Measurements from ENCODE around the gene PIK3CD.

GRCh38 chr1:9604836-9605235, 46.7 kb upstream of the PIK3CD start:
- no peak for TF ChIP-seq CTCF (IDR thresholded peaks at IDR 0.05; ENCODE audit: low read depth, low read length, poor library complexity, severe bottlenecking)
- TF ChIP-seq EZH2phosphoT487 (IDR thresholded peaks at IDR 0.05; ENCODE audit: borderline replicate concordance, low read length) = no peak
